GOT3 (cell line): ENCODE results near the gene OOSP2.

Experiments
- DNase-seq: peaks from one replicate; lab custom pipeline; 2025; ENCODE audit warnings: mixed read lengths; lab: John Stamatoyannopoulos, UW

OOSP2 gene

DNA sequence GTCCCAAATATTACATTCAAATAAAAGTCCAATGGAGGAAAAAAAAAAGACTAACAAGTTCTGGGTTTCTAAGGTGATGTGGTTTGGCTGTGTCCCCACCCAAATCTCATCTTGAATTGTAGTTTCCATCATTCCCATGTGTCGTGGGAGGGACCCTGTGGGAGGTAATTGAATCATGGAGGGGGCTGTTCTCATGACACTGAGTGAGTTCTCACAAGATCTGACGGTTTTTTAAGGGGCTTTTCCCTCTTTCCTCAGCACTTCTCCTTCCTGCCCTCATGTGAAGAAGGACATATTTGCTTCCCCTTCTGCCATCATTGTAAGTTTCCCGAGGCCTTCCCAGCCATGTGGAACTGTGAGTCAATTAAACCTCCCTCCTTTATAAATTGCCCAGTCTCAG lies 40.3 kb downstream of the OOSP2 start:
- no peak for DNase-seq

DNA sequence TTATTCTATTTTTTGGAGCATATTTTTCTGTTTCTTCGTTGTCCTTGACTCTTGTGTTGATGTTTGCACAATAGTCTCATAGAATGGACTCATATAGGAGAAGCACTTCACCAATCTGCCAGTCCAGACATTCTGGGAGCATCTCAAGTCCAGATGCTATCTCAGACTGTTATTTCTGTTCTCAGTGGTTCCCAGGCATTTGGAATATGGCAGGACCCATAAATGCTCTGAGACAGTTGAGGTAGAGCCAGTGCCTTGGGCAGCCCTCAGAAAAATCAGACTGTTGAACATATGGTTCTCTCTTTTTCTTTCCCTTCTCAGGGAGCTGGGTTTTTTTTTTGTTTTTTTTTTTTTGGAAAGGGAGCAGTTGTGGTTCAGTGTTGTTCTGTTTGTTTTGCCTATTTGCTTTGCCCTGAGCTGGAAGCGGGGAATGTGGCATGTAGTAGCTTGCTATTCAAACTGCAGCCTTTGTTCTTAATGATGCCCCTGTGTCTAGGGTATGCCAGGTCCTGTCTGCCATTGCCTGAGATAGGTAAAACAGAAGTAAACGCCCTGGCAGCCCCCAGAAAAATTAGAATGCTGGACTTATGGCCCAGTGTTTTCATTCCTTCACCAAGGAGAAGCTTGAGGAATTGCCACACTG lies 44.5 kb downstream of the OOSP2 start:
- DNase-seq = no peak

DNA sequence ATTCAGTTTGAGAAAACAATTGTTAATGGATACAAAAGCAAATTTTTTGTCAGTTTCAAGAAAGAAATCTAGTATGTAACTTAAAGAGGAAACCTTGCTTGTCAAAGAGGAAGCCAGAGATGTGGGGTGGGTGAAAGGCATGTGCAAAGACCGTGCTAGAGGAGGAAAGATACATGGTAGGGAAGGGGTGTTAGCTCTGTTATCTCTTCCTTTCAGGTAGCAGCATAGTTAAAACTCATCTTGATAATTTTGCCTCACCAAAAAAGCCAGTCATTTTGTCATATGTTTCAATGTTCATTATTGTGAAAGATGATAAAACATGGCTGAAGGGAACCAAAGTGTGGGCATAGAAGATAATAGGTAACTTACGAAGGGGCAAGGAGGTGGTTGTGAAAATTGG lies 45.7 kb downstream of the OOSP2 start:
- DNase-seq = no peak

GRCh38 chr11:60087239-60087638 lies 47.0 kb downstream of the OOSP2 start:
- no peak for DNase-seq

DNA sequence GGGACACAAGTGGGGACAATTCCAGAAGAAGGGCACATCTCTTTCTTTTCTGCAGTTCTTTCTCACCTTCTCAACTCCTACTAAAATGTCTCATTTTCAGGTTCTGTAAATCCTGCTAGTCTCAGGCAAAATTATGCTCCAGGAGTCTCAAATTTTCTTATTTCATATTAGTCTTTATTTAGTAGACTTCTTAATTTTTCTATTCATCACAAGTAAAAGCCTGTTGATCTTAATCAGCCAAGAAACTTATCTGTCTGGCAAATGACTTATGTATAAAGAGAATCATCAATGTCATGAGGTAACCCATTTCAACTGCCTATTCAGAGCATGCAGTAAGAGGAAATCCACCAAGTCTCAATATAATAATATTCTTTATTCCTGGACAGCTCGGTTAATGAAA lies 48.2 kb downstream of the OOSP2 start, which contains the start of gene MS4A2:
Gene MS4A2, plus strand, starts transcription at position 301 of the 400 bp plus-strand sequence. CDS start 102 bp downstream, outside the sequence.
- DNase-seq = no peak

GRCh38 chr11:60095477-60096120 lies 55.4 kb downstream of the OOSP2 start:
- no peak for DNase-seq

GRCh38 chr11:60097189-60097588 lies 57.0 kb downstream of the OOSP2 start:
- no peak for DNase-seq
